PC-3 (cell line): ENCODE measurements around the gene BCHE.

Experiments used
- EZH2 ChIP-seq: fragments of 300-600 bp; sonication (generic); IDR thresholded peaks from one replicate; pipeline ENCODE4 v1.6.1; 2017; ENCODE audit warnings: antibody characterized with exemption, mild to moderate bottlenecking, low read length; ENCODE audit not compliant: unreplicated experiment
- EZH2phosphoT487 ChIP-seq: fragments of 300-600 bp; sonication (generic); IDR thresholded peaks from 2 replicates; pipeline ENCODE4 v1.6.1; 2018; ENCODE audit warnings: mild to moderate bottlenecking, antibody characterized with exemption, low read length, borderline replicate concordance
- TF ChIP-seq, protein P1 (sequence below): fragments of 300-600 bp; sonication (generic); conservative IDR thresholded peaks from 2 replicates; pipeline ENCODE4 v1.5.1; 2017; ENCODE audit warnings: antibody characterized with exemption, low read depth, mild to moderate bottlenecking, low read length

DNA sequence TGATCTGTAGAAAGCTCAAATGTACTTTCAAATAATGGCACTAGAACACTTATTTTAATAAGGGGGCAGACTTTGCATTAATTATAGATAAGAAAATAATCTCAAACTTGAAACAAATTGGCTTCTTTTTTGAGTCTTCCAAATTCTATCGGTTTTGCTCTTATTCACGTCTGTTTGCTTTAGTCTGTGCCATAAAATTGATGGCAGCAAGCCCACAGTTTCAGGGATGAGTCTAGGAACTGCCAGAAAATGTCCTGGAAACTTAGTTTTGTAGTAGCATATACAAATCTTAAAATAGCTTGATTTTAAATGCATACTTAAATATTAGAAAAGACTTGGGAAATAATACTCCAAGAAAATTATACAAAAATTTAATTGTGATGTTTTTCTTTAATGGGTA lies 39.7 kb downstream of the BCHE start:
- TF ChIP-seq, protein P1, sequence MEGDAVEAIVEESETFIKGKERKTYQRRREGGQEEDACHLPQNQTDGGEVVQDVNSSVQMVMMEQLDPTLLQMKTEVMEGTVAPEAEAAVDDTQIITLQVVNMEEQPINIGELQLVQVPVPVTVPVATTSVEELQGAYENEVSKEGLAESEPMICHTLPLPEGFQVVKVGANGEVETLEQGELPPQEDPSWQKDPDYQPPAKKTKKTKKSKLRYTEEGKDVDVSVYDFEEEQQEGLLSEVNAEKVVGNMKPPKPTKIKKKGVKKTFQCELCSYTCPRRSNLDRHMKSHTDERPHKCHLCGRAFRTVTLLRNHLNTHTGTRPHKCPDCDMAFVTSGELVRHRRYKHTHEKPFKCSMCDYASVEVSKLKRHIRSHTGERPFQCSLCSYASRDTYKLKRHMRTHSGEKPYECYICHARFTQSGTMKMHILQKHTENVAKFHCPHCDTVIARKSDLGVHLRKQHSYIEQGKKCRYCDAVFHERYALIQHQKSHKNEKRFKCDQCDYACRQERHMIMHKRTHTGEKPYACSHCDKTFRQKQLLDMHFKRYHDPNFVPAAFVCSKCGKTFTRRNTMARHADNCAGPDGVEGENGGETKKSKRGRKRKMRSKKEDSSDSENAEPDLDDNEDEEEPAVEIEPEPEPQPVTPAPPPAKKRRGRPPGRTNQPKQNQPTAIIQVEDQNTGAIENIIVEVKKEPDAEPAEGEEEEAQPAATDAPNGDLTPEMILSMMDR, result no peak
- no peak for TF ChIP-seq EZH2
- no peak for TF ChIP-seq EZH2phosphoT487
